Measurements from ENCODE around the gene GGT1. TPM values are rescaled to one million over a fixed set of nuclear protein-coding genes. Genes with fewer than 3 reads are reported as not detected.
"Not testable (repeated sequence)": the region's sequence is repeated elsewhere in the genome, so short reads cannot be mapped to it uniquely, and the experiment has no call there.

The GGT1 gene
- polyA plus RNA-seq, 3 donors = 47.9 to 89.3 (median 80.4) TPM

GRCh38 chr22:24633231-24634023 lies 30.4 kb downstream of the GGT1 start:
- not testable (repeated sequence) for DNase-seq

- not testable (repeated sequence) for DNase-seq
Observed at GRCh38 chr22:24634776-24635389, 31.9 kb downstream of the GGT1 start.

- DNase-seq = not testable (repeated sequence)
Observed at GRCh38 chr22:24636513-24636912, 33.5 kb downstream of the GGT1 start.

GRCh38 chr22:24642307-24642706 lies 39.3 kb downstream of the GGT1 start:
- DNase-seq = not testable (repeated sequence)

- DNase-seq = not testable (repeated sequence)
Observed at GRCh38 chr22:24644409-24644808, 41.4 kb downstream of the GGT1 start.

GRCh38 chr22:24645408-24646399 lies 42.7 kb downstream of the GGT1 start:
- not testable (repeated sequence) for DNase-seq

- not testable (repeated sequence) for DNase-seq
Observed at GRCh38 chr22:24646756-24647155, 43.8 kb downstream of the GGT1 start.

- not testable (repeated sequence) for DNase-seq
Observed at GRCh38 chr22:24649371-24649770, 46.4 kb downstream of the GGT1 start.

- not testable (repeated sequence) for DNase-seq
Observed at GRCh38 chr22:24650884-24651283, 47.9 kb downstream of the GGT1 start.

- not testable (repeated sequence) for DNase-seq
Observed at GRCh38 chr22:24665395-24665794, 62.4 kb downstream of the GGT1 start.

GRCh38 chr22:24667904-24668303 lies 64.9 kb downstream of the GGT1 start:
- DNase-seq = not testable (repeated sequence)

- DNase-seq = not testable (repeated sequence)
Observed at GRCh38 chr22:24672532-24672931, 69.5 kb downstream of the GGT1 start.

Other genes with a start within 250 kb of the GGT1 start
- 10 to 100 TPM in 1 of 3 donors, 1 to 10 TPM in 2; 8.8 to 10.3 (median 8.8) TPM for gene ADORA2A, start 175.6 kb upstream of the GGT1 start, polyA plus RNA-seq (ENCODE audit: insufficient read length in 3 of 3)
- gene UPB1, start 107.9 kb upstream of the GGT1 start, polyA plus RNA-seq (ENCODE audit: insufficient read length in 3 of 3) = 1 to 10 TPM in 1 of 3 donors, under 1 TPM in 2; 0.58 to 1.1 (median 0.84) TPM
- gene GUCD1, start 48.1 kb upstream of the GGT1 start, polyA plus RNA-seq (ENCODE audit: insufficient read length in 3 of 3) = 10 to 100 TPM; 89.2 to 95.4 (median 91.4) TPM
- gene SNRPD3, start 47.2 kb upstream of the GGT1 start, polyA plus RNA-seq (ENCODE audit: insufficient read length in 3 of 3) = 100 to 1,000 TPM; 180 to 218 (median 203) TPM
- 10 to 100 TPM; 33.6 to 45.7 (median 42.2) TPM for gene LRRC75B, start 10.1 kb upstream of the GGT1 start, polyA plus RNA-seq (ENCODE audit: insufficient read length in 3 of 3)
- gene PIWIL3, start 171.5 kb downstream of the GGT1 start, polyA plus RNA-seq (ENCODE audit: insufficient read length in 3 of 3) = under 1 TPM in 1 of 3 donors, not detected in 2; 0.05 TPM
- 1 to 10 TPM; 2.0 to 3.4 (median 2.4) TPM for gene SGSM1, start 203.0 kb downstream of the GGT1 start, polyA plus RNA-seq (ENCODE audit: insufficient read length in 3 of 3)

Data from renal pelvis (tissue), 4 donors.